Panc1 (cell line): ENCODE data around the gene DDX41.

ENCODE experiments used
- POLR2AphosphoS5 ChIP-seq: IDR thresholded peaks from 2 replicates; pipeline ENCODE4 v1.6.1; 2012; ENCODE audit warnings: mild to moderate bottlenecking, low read depth, low read length, moderate library complexity
- SIN3A ChIP-seq: IDR thresholded peaks from 2 replicates; pipeline ENCODE4 v1.6.1; 2012; ENCODE audit warnings: low read depth, mild to moderate bottlenecking, low read length, moderate library complexity, borderline replicate concordance; ENCODE audit not compliant: insufficient read depth
- TCF7L2 ChIP-seq: IDR thresholded peaks from 2 replicates; pipeline ENCODE4 v1.6.1; 2011; ENCODE audit warnings: mild to moderate bottlenecking, low read depth, low read length, inconsistent platforms
- TF ChIP-seq, protein P1 (sequence below): fragments of 450-650 bp; IDR thresholded peaks from 2 replicates; pipeline ENCODE4 v1.5.1; 2017; ENCODE audit warnings: mild to moderate bottlenecking
- TF ChIP-seq, protein P2 (sequence below), 2 experiments: IDR thresholded peaks; 2 replicates each; pipeline ENCODE4 v1.6.1; 2011 to 2012; ENCODE audit warnings: low read depth in 2 of 2, control low read depth in 1 of 2, low read length in 1 of 2, mild to moderate bottlenecking in 1 of 2, moderate library complexity in 1 of 2; ENCODE audit not compliant: insufficient read depth in 1 of 2

DNA sequence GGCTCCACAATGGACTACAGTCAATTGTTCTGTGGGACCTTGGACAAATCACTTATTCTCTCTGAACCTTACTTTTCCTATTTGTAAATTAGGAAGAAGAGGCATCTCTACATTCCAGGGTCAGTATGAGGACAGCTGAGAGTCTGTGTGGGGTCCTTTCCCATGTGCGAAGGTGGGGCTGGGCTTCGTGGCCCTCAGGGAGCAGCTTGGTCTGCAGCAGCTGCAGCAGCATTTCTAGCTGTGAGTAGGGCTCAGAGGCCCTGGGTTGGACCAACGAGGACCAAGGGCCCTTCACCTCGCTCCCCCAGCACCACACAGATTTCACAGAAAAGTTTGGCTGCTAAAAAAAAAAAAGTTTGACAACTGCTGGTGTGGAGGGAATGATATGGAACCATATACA is 9.4 kb upstream of the DDX41 start:
- TF ChIP-seq POLR2AphosphoS5 (no peak), TCF7L2 (no peak), SIN3A (no peak)
- TF ChIP-seq, protein P1, sequence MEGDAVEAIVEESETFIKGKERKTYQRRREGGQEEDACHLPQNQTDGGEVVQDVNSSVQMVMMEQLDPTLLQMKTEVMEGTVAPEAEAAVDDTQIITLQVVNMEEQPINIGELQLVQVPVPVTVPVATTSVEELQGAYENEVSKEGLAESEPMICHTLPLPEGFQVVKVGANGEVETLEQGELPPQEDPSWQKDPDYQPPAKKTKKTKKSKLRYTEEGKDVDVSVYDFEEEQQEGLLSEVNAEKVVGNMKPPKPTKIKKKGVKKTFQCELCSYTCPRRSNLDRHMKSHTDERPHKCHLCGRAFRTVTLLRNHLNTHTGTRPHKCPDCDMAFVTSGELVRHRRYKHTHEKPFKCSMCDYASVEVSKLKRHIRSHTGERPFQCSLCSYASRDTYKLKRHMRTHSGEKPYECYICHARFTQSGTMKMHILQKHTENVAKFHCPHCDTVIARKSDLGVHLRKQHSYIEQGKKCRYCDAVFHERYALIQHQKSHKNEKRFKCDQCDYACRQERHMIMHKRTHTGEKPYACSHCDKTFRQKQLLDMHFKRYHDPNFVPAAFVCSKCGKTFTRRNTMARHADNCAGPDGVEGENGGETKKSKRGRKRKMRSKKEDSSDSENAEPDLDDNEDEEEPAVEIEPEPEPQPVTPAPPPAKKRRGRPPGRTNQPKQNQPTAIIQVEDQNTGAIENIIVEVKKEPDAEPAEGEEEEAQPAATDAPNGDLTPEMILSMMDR, result no peak
- TF ChIP-seq, protein P2, sequence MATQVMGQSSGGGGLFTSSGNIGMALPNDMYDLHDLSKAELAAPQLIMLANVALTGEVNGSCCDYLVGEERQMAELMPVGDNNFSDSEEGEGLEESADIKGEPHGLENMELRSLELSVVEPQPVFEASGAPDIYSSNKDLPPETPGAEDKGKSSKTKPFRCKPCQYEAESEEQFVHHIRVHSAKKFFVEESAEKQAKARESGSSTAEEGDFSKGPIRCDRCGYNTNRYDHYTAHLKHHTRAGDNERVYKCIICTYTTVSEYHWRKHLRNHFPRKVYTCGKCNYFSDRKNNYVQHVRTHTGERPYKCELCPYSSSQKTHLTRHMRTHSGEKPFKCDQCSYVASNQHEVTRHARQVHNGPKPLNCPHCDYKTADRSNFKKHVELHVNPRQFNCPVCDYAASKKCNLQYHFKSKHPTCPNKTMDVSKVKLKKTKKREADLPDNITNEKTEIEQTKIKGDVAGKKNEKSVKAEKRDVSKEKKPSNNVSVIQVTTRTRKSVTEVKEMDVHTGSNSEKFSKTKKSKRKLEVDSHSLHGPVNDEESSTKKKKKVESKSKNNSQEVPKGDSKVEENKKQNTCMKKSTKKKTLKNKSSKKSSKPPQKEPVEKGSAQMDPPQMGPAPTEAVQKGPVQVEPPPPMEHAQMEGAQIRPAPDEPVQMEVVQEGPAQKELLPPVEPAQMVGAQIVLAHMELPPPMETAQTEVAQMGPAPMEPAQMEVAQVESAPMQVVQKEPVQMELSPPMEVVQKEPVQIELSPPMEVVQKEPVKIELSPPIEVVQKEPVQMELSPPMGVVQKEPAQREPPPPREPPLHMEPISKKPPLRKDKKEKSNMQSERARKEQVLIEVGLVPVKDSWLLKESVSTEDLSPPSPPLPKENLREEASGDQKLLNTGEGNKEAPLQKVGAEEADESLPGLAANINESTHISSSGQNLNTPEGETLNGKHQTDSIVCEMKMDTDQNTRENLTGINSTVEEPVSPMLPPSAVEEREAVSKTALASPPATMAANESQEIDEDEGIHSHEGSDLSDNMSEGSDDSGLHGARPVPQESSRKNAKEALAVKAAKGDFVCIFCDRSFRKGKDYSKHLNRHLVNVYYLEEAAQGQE (IDR thresholded peaks at IDR 0.05; ENCODE audit: insufficient read depth in 1 of 2, low read depth in 2 of 2, low read length in 1 of 2), result no peak
